GM12878 (cell line): ENCODE results near the gene PCIF1. TPM values are rescaled to one million over a fixed set of nuclear protein-coding genes. Genes with fewer than 3 reads are reported as not detected.

Experiments used
- ATAC-seq: fragments of 200-7000 bp; cut with Tn5 transposase; 3 replicates; pipeline ENCODE4 v1.9.1; 2020; ENCODE audit warnings: mild to moderate bottlenecking, moderate library complexity
- BruUV-seq: library from RNA; stranded (reverse); fragments of 400-500 nt; replicated peaks from 2 replicates; lab custom pipeline; 2021; lab: Mats Ljungman, UMichigan
- CTCF ChIA-PET: fragments of 300-600 bp; sonication (Branson Sonifier 250); formaldehyde crosslinking; extraction: SDS; loops from one replicate; lab custom pipeline; 2021; ENCODE audit warnings: inconsistent platforms; lab: Yijun Ruan, JAX
- POLR2A ChIA-PET: fragments of 350-600 bp; formaldehyde crosslinking; extraction: SDS; loops from one replicate; lab custom pipeline; 2021; ENCODE audit warnings: inconsistent platforms; lab: Charles Lee
- RAD21 ChIA-PET: fragments of 300-600 bp; sonication (Branson Sonifier 250); formaldehyde crosslinking; loops from one replicate; lab custom pipeline; 2023; ENCODE audit warnings: antibody characterized with exemption; ENCODE audit not compliant: unreplicated experiment; lab: Charles Lee
- SMC1A ChIA-PET: fragments of 300-600 bp; sonication (Branson Sonifier 250); formaldehyde crosslinking; loops from one replicate; lab custom pipeline; 2023; ENCODE audit not compliant: unreplicated experiment, uncharacterized antibody; lab: Charles Lee
- DNase-seq: peaks from one replicate; pipeline ENCODE4 v3.0.0-alpha.2; 2011; ENCODE audit warnings: low read depth, low spot score
- FAIRE-seq: peaks from 3 replicates; lab custom pipeline; 2011; peaks lifted over from hg19 to GRCh38; lab: Jason Lieb, UNC
- H2AFZ ChIP-seq: 2 replicates; pipeline ENCODE4 v1.6.0; 2011; ENCODE audit warnings: low read depth, low read length, control low read depth; ENCODE audit not compliant: control insufficient read depth
- H3K27ac ChIP-seq: 2 replicates; pipeline ENCODE4 v1.5.1; 2011; ENCODE audit warnings: control low read depth; ENCODE audit not compliant: control insufficient read depth, insufficient read depth
- H3K27me3 ChIP-seq, 2 experiments: replicated peaks in 1 of 2; 2 replicates each; pipeline versions ENCODE4 v1.6.0 to v1.6.1; 2011; ENCODE audit warnings: low read length in 1 of 2; ENCODE audit not compliant: control insufficient read depth in 2 of 2, insufficient read depth in 2 of 2
- H3K36me3 ChIP-seq, 2 experiments: 2 replicates each; pipeline ENCODE4 v1.5.1; 2011; ENCODE audit warnings: low read length in 1 of 2; ENCODE audit not compliant: control insufficient read depth in 2 of 2, insufficient read depth in 2 of 2
- H3K4me1 ChIP-seq: 2 replicates; pipeline ENCODE4 v1.6.1; 2011; ENCODE audit warnings: mild to moderate bottlenecking, low read length, moderate library complexity, mixed read lengths; ENCODE audit not compliant: control insufficient read depth, insufficient read depth
- H3K4me2 ChIP-seq: 2 replicates; pipeline ENCODE4 v1.6.0; 2011; ENCODE audit warnings: control low read depth; ENCODE audit not compliant: control insufficient read depth, insufficient read depth
- H3K4me3 ChIP-seq: fragments of 200-600 bp; sonication (generic); 2 replicates; pipeline ENCODE4 v1.5.1; 2016
- H3K79me2 ChIP-seq: 2 replicates; pipeline ENCODE4 v1.6.0; 2011; ENCODE audit warnings: low read length; ENCODE audit not compliant: control insufficient read depth, insufficient read depth
- H3K9ac ChIP-seq: 2 replicates; pipeline ENCODE4 v1.8.0; 2011; ENCODE audit warnings: low read length, control low read depth, mixed read lengths; ENCODE audit not compliant: control insufficient read depth, insufficient read depth
- H3K9me3 ChIP-seq: replicated peaks from 3 replicates; pipeline ENCODE4 v1.5.1; 2011; ENCODE audit warnings: mild to moderate bottlenecking, low read length; ENCODE audit not compliant: control insufficient read depth, insufficient read depth
- H4K20me1 ChIP-seq: 2 replicates; pipeline ENCODE4 v1.6.0; 2011; ENCODE audit not compliant: control insufficient read depth, insufficient read depth
- BRCA1 ChIP-seq: IDR thresholded peaks from 2 replicates; pipeline ENCODE4 v1.6.1; 2011; ENCODE audit warnings: low read depth, low read length, improper control_type of control experiment
- EZH2 ChIP-seq: IDR thresholded peaks from 2 replicates; pipeline ENCODE4 v1.6.1; 2012; ENCODE audit warnings: low read depth, mild to moderate bottlenecking, control low read depth, inconsistent platforms, low read length, borderline replicate concordance; ENCODE audit not compliant: control insufficient read depth
- FOS ChIP-seq: IDR thresholded peaks from 3 replicates; pipeline ENCODE4 v1.6.1; 2011; ENCODE audit warnings: borderline replicate concordance; ENCODE audit not compliant: insufficient read length; ENCODE audit errors: extremely low read depth
- FOXK2 ChIP-seq: fragments of 450-650 bp; IDR thresholded peaks from 2 replicates; pipeline ENCODE4 v1.6.1; 2017; ENCODE audit warnings: mild to moderate bottlenecking, moderate library complexity
- GATAD2B ChIP-seq: fragments of 450-650 bp; conservative IDR thresholded peaks from 2 replicates; pipeline ENCODE4 v1.6.1; 2017; ENCODE audit warnings: low read depth, mild to moderate bottlenecking, moderate library complexity
- JUND ChIP-seq: IDR thresholded peaks from 2 replicates; pipeline ENCODE4 v1.6.1; 2012; ENCODE audit warnings: low read depth, mild to moderate bottlenecking, low read length, improper control_type of control experiment, moderate library complexity
- MAX ChIP-seq: IDR thresholded peaks from 2 replicates; pipeline ENCODE4 v1.6.1; 2012; ENCODE audit warnings: low read depth, low read length, improper control_type of control experiment
- MTA3 ChIP-seq: IDR thresholded peaks from 2 replicates; pipeline ENCODE4 v1.6.1; 2012; ENCODE audit warnings: low read length, inconsistent platforms, borderline replicate concordance
- NR2F1 ChIP-seq: fragments of 450-650 bp; conservative IDR thresholded peaks from 2 replicates; pipeline ENCODE4 v1.6.1; 2017; ENCODE audit warnings: mild to moderate bottlenecking
- RCOR1 ChIP-seq: conservative IDR thresholded peaks from 2 replicates; pipeline ENCODE4 v1.6.1; 2012; ENCODE audit warnings: low read depth, low read length, improper control_type of control experiment
- RUNX3 ChIP-seq: IDR thresholded peaks from 2 replicates; pipeline ENCODE4 v1.6.1; 2012; ENCODE audit warnings: low read length, inconsistent platforms
- SMC3 ChIP-seq: IDR thresholded peaks from 2 replicates; pipeline ENCODE4 v1.6.1; 2011; ENCODE audit warnings: low read length, improper control_type of control experiment, borderline replicate concordance
- STAT3 ChIP-seq: IDR thresholded peaks from 2 replicates; pipeline ENCODE4 v1.6.1; 2011; ENCODE audit warnings: low read depth, low read length, improper control_type of control experiment
- TARDBP ChIP-seq: IDR thresholded peaks from 2 replicates; pipeline ENCODE4 v1.6.1; 2016; ENCODE audit warnings: borderline replicate concordance
- WGBS: methylation state at CpG from one replicate; pipeline ENCODE4 v1.1.6; 2016; ENCODE audit warnings: low lambda C conversion rate; ENCODE audit not compliant: insufficient replicate concordance, insufficient coverage; ENCODE audit errors: missing lambda C conversion rate; 5-methylcytosine and 5-hydroxymethylcytosine counted together
- in situ Hi-C: fragments of 300-500 bp; cut with MboI; formaldehyde crosslinking; loops from 9 replicates; pipeline ENCODE4 v1.14.3; 2018; ENCODE audit warnings: mixed read lengths
- intact Hi-C: fragments of 100-400 bp; cut with micrococcal nuclease; formaldehyde crosslinking; loops from one replicate; pipeline ENCODE4 v1.14.2; 2022; ENCODE audit not compliant: unreplicated experiment
- polyA plus RNA-seq, 11 experiments: library from polyadenylated mRNA; depleted of rRNA in 4 of 11; unstranded in 6 of 11; stranded (reverse) in 5 of 11; fragments of >200 nt; fragmentation: Nextera tagmentation in 4 of 11; fragmentation: Illumina TruSeq in 1 of 11; extraction: Ambion mirVana in 4 of 11; extraction: Trizol in 1 of 11; gene quantifications; 1 replicate in 1 of 11; 2 replicates in 10 of 11; pipeline versions ENCODE4 v1.2.1 to v1.2.3, GENCODE V29; 2011 to 2016; ENCODE audit warnings: inconsistent platforms in 2 of 11, missing spikeins in 2 of 11, low read depth in 1 of 11
- total RNA-seq, 4 experiments: library from RNA; depleted of rRNA in 3 of 4; stranded (reverse); fragments of >200 nt in 3 of 4; fragmentation: Illumina TruSeq in 1 of 4; extraction: Trizol in 1 of 4; gene quantifications; 2 replicates each; pipeline versions ENCODE4 v1.2.1 to v1.2.3, GENCODE V29; 2013 to 2021
- TF ChIP-seq, protein P1 (sequence below): fragments of 450-650 bp; IDR thresholded peaks from 2 replicates; pipeline ENCODE4 v1.6.1; 2017; ENCODE audit warnings: mild to moderate bottlenecking, moderate library complexity
- TF ChIP-seq, protein P2 (sequence below): fragments of 450-650 bp; IDR thresholded peaks from 2 replicates; pipeline ENCODE4 v1.6.1; 2018; ENCODE audit warnings: mild to moderate bottlenecking, low read depth, moderate library complexity; ENCODE audit not compliant: partially characterized antibody

Gene PCIF1
- total and polyA plus RNA-seq, 10 of the 15 experiments (the other 5 are each of a cell fraction or from before 2014, with no cell fraction given), result 8.4 to 32.9 (median 17.6) TPM

- 85% methylated on average over 12 of the region's 13 CpGs for WGBS
- ChIA-PET CTCF (interaction anchor here (1.2 to 8.0 kb wide), 2 partner anchors 12 to 20 kb away, joined by 4 to 33 read pairs; no protein-coding TSS in a partner anchor), SMC1A (interaction anchor here (1.4 kb wide), 1 partner anchor 22 kb away, joined by 3 read pairs; the partner anchor contains the start of gene ZNF335), POLR2A (interaction anchor here (0.6 to 3.2 kb wide), 4 partner anchors 8 to 15 kb away, joined by 3 to 13 read pairs (median 4); no protein-coding TSS in a partner anchor), RAD21 (interaction anchor here (0.6 to 0.7 kb wide), 2 partner anchors 11 to 15 kb away, joined by 3 read pairs; no protein-coding TSS in a partner anchor)
- BruUV-seq, result no TSS peak
- H3K27ac ChIP-seq, result no peak overlapping the region
- H3K4me1 ChIP-seq, result peaks cover 3% of the 10 kb centered on the region; the same call in 1 of the 2 replicates
- H3K9me3 ChIP-seq, result no peaks in the 10 kb centered on the region
- DNase-seq (no peak), ATAC-seq (no peak), FAIRE-seq (no peak)
- intact Hi-C loops, result no loop called here
- no peak overlapping the region for H3K4me2 ChIP-seq
- no peak overlapping the region for H3K4me3 ChIP-seq
- H3K9ac ChIP-seq, result no peak overlapping the region
- peaks cover 14 to 59% of the 10 kb centered on the region in 2 experiments for H3K36me3 ChIP-seq
- H2AFZ ChIP-seq, result no peak overlapping the region
- H3K79me2 ChIP-seq, result no peaks in the 10 kb centered on the region
- in situ Hi-C loops, result no loop called here
- no peaks in the 10 kb centered on the region for H4K20me1 ChIP-seq
- H3K27me3 ChIP-seq, result no peaks in the 10 kb centered on the region
- TF ChIP-seq, protein P1, sequence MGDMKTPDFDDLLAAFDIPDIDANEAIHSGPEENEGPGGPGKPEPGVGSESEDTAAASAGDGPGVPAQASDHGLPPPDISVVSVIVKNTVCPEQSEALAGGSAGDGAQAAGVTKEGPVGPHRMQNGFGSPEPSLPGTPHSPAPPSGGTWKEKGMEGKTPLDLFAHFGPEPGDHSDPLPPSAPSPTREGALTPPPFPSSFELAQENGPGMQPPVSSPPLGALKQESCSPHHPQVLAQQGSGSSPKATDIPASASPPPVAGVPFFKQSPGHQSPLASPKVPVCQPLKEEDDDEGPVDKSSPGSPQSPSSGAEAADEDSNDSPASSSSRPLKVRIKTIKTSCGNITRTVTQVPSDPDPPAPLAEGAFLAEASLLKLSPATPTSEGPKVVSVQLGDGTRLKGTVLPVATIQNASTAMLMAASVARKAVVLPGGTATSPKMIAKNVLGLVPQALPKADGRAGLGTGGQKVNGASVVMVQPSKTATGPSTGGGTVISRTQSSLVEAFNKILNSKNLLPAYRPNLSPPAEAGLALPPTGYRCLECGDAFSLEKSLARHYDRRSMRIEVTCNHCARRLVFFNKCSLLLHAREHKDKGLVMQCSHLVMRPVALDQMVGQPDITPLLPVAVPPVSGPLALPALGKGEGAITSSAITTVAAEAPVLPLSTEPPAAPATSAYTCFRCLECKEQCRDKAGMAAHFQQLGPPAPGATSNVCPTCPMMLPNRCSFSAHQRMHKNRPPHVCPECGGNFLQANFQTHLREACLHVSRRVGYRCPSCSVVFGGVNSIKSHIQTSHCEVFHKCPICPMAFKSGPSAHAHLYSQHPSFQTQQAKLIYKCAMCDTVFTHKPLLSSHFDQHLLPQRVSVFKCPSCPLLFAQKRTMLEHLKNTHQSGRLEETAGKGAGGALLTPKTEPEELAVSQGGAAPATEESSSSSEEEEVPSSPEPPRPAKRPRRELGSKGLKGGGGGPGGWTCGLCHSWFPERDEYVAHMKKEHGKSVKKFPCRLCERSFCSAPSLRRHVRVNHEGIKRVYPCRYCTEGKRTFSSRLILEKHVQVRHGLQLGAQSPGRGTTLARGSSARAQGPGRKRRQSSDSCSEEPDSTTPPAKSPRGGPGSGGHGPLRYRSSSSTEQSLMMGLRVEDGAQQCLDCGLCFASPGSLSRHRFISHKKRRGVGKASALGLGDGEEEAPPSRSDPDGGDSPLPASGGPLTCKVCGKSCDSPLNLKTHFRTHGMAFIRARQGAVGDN, result no peak
- TF ChIP-seq EZH2 (no peak), TARDBP (no peak), BRCA1 (no peak), RCOR1 (no peak), FOXK2 (no peak), FOS (no peak), SMC3 (no peak), JUND (no peak), GATAD2B (no peak), STAT3 (no peak), MAX (no peak), NR2F1 (no peak), MTA3 (peak; percentile 28; the same call in 1 of the 2 replicates), RUNX3 (0 out of 2 replicates have a peak, but pooled peaks have one; percentile 4)
- TF ChIP-seq, protein P2, sequence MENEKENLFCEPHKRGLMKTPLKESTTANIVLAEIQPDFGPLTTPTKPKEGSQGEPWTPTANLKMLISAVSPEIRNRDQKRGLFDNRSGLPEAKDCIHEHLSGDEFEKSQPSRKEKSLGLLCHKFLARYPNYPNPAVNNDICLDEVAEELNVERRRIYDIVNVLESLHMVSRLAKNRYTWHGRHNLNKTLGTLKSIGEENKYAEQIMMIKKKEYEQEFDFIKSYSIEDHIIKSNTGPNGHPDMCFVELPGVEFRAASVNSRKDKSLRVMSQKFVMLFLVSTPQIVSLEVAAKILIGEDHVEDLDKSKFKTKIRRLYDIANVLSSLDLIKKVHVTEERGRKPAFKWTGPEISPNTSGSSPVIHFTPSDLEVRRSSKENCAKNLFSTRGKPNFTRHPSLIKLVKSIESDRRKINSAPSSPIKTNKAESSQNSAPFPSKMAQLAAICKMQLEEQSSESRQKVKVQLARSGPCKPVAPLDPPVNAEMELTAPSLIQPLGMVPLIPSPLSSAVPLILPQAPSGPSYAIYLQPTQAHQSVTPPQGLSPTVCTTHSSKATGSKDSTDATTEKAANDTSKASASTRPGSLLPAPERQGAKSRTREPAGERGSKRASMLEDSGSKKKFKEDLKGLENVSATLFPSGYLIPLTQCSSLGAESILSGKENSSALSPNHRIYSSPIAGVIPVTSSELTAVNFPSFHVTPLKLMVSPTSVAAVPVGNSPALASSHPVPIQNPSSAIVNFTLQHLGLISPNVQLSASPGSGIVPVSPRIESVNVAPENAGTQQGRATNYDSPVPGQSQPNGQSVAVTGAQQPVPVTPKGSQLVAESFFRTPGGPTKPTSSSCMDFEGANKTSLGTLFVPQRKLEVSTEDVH, result no peak
Observed at GRCh38 chr20:45949542-45950329, 15.3 kb downstream of the PCIF1 start.
